Measurements from ENCODE around the gene MAPK8.

DNA sequence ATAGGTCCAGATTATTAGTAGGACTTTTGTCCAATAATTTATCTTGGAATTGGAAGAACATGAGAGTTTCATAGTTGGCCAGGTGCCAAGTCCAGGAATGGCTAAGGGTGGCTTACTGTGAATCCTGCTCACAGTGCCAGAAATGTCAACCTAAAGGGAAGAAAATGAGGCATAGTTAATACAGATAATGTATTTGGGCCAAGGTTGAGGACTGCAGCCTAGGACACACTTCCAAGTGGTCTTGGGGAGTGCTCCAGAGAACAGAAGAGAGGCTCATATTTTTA is 78.2 kb downstream of the MAPK8 start:
- TF ChIP-seq, protein P1, sequence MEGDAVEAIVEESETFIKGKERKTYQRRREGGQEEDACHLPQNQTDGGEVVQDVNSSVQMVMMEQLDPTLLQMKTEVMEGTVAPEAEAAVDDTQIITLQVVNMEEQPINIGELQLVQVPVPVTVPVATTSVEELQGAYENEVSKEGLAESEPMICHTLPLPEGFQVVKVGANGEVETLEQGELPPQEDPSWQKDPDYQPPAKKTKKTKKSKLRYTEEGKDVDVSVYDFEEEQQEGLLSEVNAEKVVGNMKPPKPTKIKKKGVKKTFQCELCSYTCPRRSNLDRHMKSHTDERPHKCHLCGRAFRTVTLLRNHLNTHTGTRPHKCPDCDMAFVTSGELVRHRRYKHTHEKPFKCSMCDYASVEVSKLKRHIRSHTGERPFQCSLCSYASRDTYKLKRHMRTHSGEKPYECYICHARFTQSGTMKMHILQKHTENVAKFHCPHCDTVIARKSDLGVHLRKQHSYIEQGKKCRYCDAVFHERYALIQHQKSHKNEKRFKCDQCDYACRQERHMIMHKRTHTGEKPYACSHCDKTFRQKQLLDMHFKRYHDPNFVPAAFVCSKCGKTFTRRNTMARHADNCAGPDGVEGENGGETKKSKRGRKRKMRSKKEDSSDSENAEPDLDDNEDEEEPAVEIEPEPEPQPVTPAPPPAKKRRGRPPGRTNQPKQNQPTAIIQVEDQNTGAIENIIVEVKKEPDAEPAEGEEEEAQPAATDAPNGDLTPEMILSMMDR (tag by site-specific recombination; IDR thresholded peaks at IDR 0.05): no peak
- TF ChIP-seq KLF16 (tag by site-specific recombination; IDR thresholded peaks at IDR 0.05): no peak

All from HEK293 (cell line).